GM21515 (cell line): ENCODE results near the gene DNAJC11.
"Not testable (repeated sequence)": the region's sequence is repeated elsewhere in the genome, so short reads cannot be mapped to it uniquely, and the experiment has no call there.

Experiments
- ATAC-seq: cut with Tn5 transposase; IDR thresholded peaks from one replicate; pipeline ENCODE4 v1.9.1; 2021; ENCODE audit not compliant: unreplicated experiment

DNAJC11 gene

GRCh38 chr1:6653436-6654290 is 48.0 kb downstream of the DNAJC11 start:
- ATAC-seq = no peak

DNA sequence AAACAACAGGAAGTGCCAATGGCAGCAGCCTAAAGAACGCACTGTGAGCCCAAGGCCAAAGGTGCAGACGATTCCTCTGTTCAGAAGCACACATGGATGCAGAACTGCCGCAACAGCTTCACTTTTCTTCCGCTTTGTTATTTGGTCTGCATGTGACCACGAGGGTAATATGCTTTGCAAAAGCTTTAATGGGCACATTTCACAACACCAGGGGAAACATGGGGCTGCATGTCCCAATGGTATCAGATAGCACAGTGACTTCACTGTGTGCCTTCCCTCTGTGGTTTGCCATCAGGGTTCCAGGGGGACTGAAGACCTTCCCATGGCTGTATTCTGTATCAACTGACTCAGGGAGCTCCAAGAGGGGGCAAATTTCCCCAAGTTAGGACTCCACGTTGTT is 48.6 kb downstream of the DNAJC11 start:
- no peak for ATAC-seq

DNA sequence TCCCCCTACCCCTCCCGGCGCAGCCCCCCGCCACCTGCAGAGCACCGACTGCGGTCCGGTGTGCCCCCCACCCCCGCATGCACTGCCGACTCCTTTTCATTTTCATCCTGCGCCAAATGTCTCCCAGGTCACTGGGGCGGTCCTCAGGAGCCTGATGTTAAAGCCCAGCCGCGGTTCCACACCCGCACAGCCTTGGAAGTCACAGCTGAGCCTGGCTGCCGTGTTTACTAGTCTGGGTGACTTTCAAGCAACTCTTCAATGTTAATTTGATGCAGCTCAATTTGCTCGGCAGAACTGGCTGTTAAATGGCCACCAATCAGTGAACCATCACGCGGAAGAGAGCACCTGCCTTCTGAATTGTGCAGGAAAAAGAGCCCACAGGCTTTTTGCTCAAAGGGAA is 49.7 kb downstream of the DNAJC11 start:
- ATAC-seq = no peak

DNA sequence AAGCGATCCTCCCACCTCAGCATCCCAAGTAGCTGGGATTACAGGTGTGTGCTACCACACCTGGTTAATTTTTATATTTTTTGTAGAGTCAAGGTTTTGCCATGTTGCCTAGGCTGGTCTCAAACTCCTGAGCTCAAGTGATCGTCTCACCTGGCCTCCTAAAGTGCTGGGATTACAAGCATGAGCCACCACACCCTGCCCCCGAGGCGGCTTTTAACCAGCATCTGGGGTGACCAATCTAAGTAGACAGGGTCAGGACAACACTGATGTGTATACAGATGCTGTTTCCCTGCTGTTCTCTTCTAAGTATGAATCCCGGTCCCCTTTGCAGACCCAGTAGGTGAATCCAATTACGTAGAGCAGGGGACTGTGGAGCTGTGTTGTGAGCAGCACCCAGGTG is 53.1 kb downstream of the DNAJC11 start:
- ATAC-seq = no peak

DNA sequence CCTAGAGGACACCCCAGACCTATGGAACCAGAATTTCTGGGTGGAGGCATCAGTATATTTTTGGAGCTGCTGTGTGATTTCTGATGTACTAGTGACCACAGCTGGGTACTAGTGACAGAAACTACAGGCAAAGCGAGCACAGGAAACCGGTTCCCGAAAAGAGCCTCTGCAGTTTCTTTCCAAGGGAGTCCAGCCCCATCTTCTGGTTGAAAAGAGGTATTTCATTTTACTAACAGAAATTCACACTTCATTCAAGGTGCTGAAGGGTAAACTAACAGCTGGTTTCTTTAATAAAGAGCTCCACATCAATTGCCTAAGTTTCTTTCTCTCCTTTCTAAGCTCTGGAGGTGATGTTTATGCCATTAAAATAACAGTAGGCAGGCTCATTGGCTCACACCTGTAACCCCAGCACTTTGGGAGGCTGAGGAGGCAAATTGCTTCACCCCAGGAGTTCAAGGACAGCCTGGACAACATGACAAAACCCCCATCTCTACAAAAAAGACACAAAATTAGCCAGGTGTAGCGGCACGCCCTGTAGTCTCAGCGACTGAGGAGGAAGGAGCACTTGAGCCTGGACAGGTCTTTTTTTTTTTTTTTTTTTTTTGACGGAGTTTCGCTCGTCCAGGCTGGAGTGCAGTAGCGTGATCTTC is 55.0 kb downstream of the DNAJC11 start:
- no peak for ATAC-seq

- no peak for ATAC-seq
Observed at GRCh38 chr1:6645018-6645417, 56.6 kb downstream of the DNAJC11 start.

DNA sequence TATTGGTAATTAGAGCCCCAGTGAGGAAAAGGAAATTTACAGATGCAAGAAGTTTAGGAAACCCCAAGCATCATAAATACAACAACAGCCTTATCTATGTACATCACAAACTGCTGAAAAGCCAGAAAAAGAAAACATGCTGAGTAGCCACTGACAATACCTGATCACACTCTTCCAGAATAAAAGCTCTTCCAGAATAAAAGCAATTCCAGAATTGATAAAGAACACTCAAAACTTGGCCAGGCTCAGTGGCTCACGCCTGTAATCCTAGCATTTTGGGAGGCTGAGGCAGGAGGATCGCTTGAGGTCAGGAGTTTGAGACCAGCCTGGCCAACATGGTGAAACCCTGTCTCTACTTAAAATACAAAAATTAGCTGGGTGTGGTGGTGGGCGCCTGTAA is 60.7 kb downstream of the DNAJC11 start:
- ATAC-seq = not testable (repeated sequence)

DNA sequence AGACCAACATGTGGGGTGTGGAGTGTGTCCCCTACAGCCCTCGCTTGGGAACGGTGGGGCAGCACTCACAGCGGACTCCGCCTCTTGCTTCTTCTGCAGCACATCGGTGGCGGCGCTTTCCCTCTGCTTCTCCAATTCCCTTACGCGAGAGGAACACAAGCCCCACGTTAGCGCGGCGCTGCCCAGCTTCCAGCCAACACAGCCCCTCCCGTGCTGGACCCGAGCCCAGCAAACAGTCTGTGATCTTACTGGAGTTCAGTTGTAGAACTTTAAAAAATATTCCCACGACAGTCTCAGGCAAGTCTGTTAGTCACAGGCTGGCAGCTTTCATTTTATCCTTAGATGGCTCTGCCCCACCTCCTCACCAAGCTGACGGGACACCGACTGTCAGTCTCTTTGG is 63.4 kb downstream of the DNAJC11 start:
- ATAC-seq = no peak

GRCh38 chr1:6637770-6638169 is 63.8 kb downstream of the DNAJC11 start:
- ATAC-seq = no peak

DNA sequence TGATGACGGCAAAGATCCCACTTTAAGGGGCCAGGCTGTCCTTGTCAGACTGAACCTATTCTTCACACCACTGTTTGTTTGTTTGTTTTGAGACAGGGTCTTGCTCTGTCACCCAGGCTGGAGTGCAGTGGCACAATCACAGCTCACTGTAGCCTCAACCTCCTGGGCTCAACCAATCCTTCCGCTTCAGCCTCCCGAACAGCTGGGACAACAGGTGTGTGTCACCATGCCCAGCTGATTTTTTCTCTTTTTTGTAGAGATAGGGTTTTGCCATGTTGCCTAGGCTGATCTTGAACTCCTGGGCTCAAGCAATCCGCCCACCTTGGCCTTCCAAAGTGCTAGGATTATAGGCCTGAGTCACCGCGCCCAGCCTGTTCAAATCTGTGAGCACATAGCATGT is 64.8 kb downstream of the DNAJC11 start:
- ATAC-seq = not testable (repeated sequence)

- no peak for ATAC-seq
Observed at GRCh38 chr1:6635910-6636760, 65.5 kb downstream of the DNAJC11 start.

- no peak for ATAC-seq
Observed at GRCh38 chr1:6635161-6635909, 66.3 kb downstream of the DNAJC11 start.

- no peak for ATAC-seq
Observed at GRCh38 chr1:6634371-6635052, 67.1 kb downstream of the DNAJC11 start.

GRCh38 chr1:6632588-6633514 is 68.8 kb downstream of the DNAJC11 start:
- no peak for ATAC-seq

DNA sequence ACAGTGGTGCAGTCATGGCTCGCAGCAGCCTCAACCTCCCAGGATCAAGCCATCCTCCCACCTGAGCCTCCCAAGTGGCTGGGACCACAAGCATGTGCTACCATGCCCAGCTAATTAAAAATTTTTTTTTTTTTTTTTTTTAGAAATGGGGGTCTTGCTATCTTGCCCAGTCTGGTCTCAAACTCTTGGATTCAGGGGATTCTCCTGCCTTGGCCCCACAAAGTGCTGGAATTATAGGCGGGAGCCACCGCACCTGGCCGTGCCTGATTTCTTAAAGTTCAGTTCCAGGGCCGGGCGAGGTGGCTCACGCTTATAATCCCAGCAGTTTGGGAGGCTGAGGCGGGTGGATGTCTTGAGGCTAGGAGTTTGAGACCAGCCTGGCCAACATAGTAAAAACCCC is 70.6 kb downstream of the DNAJC11 start:
- ATAC-seq = no peak

DNA sequence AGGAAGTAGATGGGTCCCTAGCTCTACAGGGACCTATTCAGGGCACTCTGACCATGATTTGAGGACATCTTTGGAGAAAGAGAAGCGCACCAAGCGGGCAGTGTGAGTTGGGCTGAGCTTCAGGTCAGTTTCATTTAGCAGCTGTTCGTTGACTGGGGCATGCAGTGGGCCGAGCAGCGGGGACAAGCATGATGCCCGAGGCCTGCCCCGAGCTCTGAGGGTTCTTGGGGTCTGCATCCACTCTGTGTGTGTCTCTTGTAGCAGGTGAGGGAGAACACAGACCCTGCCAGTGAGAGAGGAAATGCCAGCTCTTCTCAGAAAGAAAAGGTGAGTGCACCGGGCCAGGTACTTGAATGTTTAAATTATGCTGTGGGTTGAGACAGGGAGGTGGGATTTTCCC is 71.6 kb downstream of the DNAJC11 start:
- ATAC-seq = no peak

- ATAC-seq = no peak
Observed at GRCh38 chr1:6628971-6629479, 72.6 kb downstream of the DNAJC11 start.

GRCh38 chr1:6627841-6628545 is 73.6 kb downstream of the DNAJC11 start:
- ATAC-seq = no peak
